Peyer's patch (tissue), 4 donors: ENCODE measurements around the gene OR6B2.
"Not testable (repeated sequence)": the region's sequence is repeated elsewhere in the genome, so short reads cannot be mapped to it uniquely, and the experiment has no call there.

Source experiments
- CTCF ChIP-seq, 6 experiments: fragments of 450-650 bp in 4 of 6; fragments of 200-600 bp in 2 of 6; sonication (generic) in 1 of 6; IDR thresholded peaks; one replicate each; pipeline ENCODE4 v1.5.1; 2017 to 2019; ENCODE audit warnings: antibody characterized with exemption in 6 of 6, mild to moderate bottlenecking in 3 of 6, moderate library complexity in 1 of 6
- POLR2A ChIP-seq, 2 donors: fragments of 450-650 bp; IDR thresholded peaks; one replicate each; pipeline ENCODE4 v1.5.1; 2017; ENCODE audit warnings: antibody characterized with exemption in 2 of 2, mild to moderate bottlenecking in 2 of 2, moderate library complexity in 2 of 2

GRCh38 chr2:240044096-240044495 is 13.9 kb upstream of the OR6B2 start:
- not testable (repeated sequence) for TF ChIP-seq CTCF, POLR2A (IDR thresholded peaks at IDR 0.05)
